ENCODE data around the gene ARSG. TPM values are rescaled to one million over a fixed set of nuclear protein-coding genes. Genes with fewer than 3 reads are reported as not detected.

ARSG gene
- total and polyA plus RNA-seq, 2 of the 13 experiments (the other 11 are each of a cell fraction or from before 2014, with no cell fraction given): 3.7 to 15.2 TPM

GRCh38 chr17:68379692-68380677 is 88.7 kb downstream of the ARSG start (continued):
- TF ChIP-seq RERE (CRISPR knock-in tag; IDR thresholded peaks at IDR 0.05; ENCODE audit: low read depth): no peak; the same call in 1 of the 2 replicates
- TF ChIP-seq THAP11 (CRISPR knock-in tag; IDR thresholded peaks at IDR 0.05): peak; percentile 54; the same call in 1 of the 2 replicates
- TF ChIP-seq FOXC1 (CRISPR knock-in tag; IDR thresholded peaks at IDR 0.05; ENCODE audit: borderline replicate concordance): no peak
- TF ChIP-seq TFDP2 (CRISPR knock-in tag; IDR thresholded peaks at IDR 0.05): no peak
- no peak for TF ChIP-seq ZNF30 (CRISPR knock-in tag; IDR thresholded peaks at IDR 0.05)
- TF ChIP-seq DR1 (CRISPR knock-in tag; IDR thresholded peaks at IDR 0.05): no peak
- TF ChIP-seq KMT2A (CRISPR knock-in tag; IDR thresholded peaks at IDR 0.05): peak; percentile 39; the same call in 1 of the 2 replicates
- TF ChIP-seq NPAS2 (CRISPR knock-in tag; IDR thresholded peaks at IDR 0.05; ENCODE audit: borderline replicate concordance): no peak
- TF ChIP-seq RNF219 (CRISPR knock-in tag; IDR thresholded peaks at IDR 0.05): 0 out of 2 replicates have a peak, but pooled peaks have one; percentile 62
- TF ChIP-seq NRL (CRISPR knock-in tag; IDR thresholded peaks at IDR 0.05; ENCODE audit: borderline replicate concordance): no peak
- TF ChIP-seq ZNF253 (CRISPR knock-in tag; IDR thresholded peaks at IDR 0.05; ENCODE audit: borderline replicate concordance): no peak
- TF ChIP-seq ZBTB37 (CRISPR knock-in tag; IDR thresholded peaks at IDR 0.05): 0 out of 2 replicates have a peak, but pooled peaks have one; percentile 31
- no peak for TF ChIP-seq ZBTB42 (CRISPR knock-in tag; IDR thresholded peaks at IDR 0.05)
- no peak for TF ChIP-seq KLF9 (CRISPR knock-in tag; IDR thresholded peaks at IDR 0.05; ENCODE audit: low read depth)
- TF ChIP-seq ZNF724P (CRISPR knock-in tag; IDR thresholded peaks at IDR 0.05; ENCODE audit: borderline replicate concordance): no peak
- TF ChIP-seq ZFY (CRISPR knock-in tag; IDR thresholded peaks at IDR 0.05): no peak
- no peak for TF ChIP-seq TOPORS (CRISPR knock-in tag; IDR thresholded peaks at IDR 0.05)
- no peak for TF ChIP-seq SNAPC5 (CRISPR knock-in tag; IDR thresholded peaks at IDR 0.05; ENCODE audit: borderline replicate concordance)
